Ovary (tissue), 9 donors: ENCODE results near the gene RNFT2. TPM values are rescaled to one million over a fixed set of nuclear protein-coding genes. Genes with fewer than 3 reads are reported as not detected.

Experiments
- DNase-seq, 5 donors: peaks; one replicate each; pipeline ENCODE4 v3.0.0-alpha.2; 2019 to 2020
- H3K27ac ChIP-seq, 2 donors: fragments of 200-600 bp; one replicate each; pipeline versions ENCODE4 v1.5.1 to v1.8.0; 2019 to 2022
- H3K27me3 ChIP-seq: fragments of 200-600 bp; one replicate; pipeline ENCODE4 v1.8.0; 2022
- H3K36me3 ChIP-seq: fragments of 200-600 bp; sonication (generic); one replicate; pipeline ENCODE4 v1.5.1; 2019
- H3K4me1 ChIP-seq: one replicate; pipeline ENCODE4 v1.8.1; 2013; ENCODE audit warnings: mild to moderate bottlenecking, moderate library complexity; ENCODE audit not compliant: insufficient read depth
- H3K4me3 ChIP-seq: fragments of 200-600 bp; sonication (generic); one replicate; pipeline ENCODE4 v1.5.1; 2017
- H3K9me3 ChIP-seq, 2 donors: fragments of 200-600 bp in 1 of 2; sonication (generic) in 1 of 2; one replicate each; pipeline versions ENCODE4 v1.5.1 to v1.8.1; 2013 to 2019; ENCODE audit warnings: mild to moderate bottlenecking in 1 of 2, moderate library complexity in 1 of 2
- CTCF ChIP-seq, 3 donors: fragments of 450-650 bp in 2 of 3; fragments of 200-600 bp in 1 of 3; IDR thresholded peaks; one replicate each; pipeline versions ENCODE4 v1.5.1 to v1.8.0; 2016 to 2022; ENCODE audit warnings: antibody characterized with exemption in 3 of 3, mild to moderate bottlenecking in 1 of 3
- EP300 ChIP-seq: sonication (generic); formaldehyde crosslinking; IDR thresholded peaks from one replicate; pipeline ENCODE4 v1.6.1; 2017; ENCODE audit warnings: antibody characterized with exemption
- POLR2A ChIP-seq: fragments of 450-650 bp; IDR thresholded peaks from one replicate; pipeline ENCODE4 v1.6.1; 2017; ENCODE audit warnings: antibody characterized with exemption, mild to moderate bottlenecking, moderate library complexity
- WGBS, 3 donors: extraction: QIAGEN DNeasy Blood & Tissue Kit in 1 of 3; methylation state at CpG; one replicate each; pipeline versions ENCODE4 v1.1.5 to v1.1.7; 2013 to 2017; 5-methylcytosine and 5-hydroxymethylcytosine counted together
- intact Hi-C, 4 donors: fragments of 100-400 bp; cut with DNase I; formaldehyde crosslinking; loops; one replicate each; pipeline versions ENCODE4 v1.11.0 to v1.15.1; 2022 to 2023
- polyA plus RNA-seq, 2 donors: library from polyadenylated mRNA; stranded (reverse); fragments of 200-250 nt in 1 of 2; fragments of 350-450 nt in 1 of 2; fragmentation: Illumina TruSeq in 1 of 2; extraction: RNeasy Lipid Tissue Mini Kit (QIAGEN cat#74804) in 1 of 2; gene quantifications; one replicate each; pipeline ENCODE4 v1.2.3, GENCODE V29; 2013 to 2014
- total RNA-seq, 7 donors: library from RNA; depleted of rRNA in 2 of 7; stranded (reverse); fragments of >200 nt in 2 of 7; fragmentation: NEBNext Ultra II Directional in 3 of 7; extraction: Animal tissue kit (Norgen Biotek cat#: 25700) in 3 of 7; gene quantifications; one replicate each; pipeline versions ENCODE4 v1.1.0 to v1.2.4, GENCODE V29; 2016 to 2023
- donor health status: DM: no; HTN: no; CAD: no; lungs with moderate emphysema.
- donor health status: DM: no; HTN: no; CAD: no.
- donor health status: Bipolar disorder and iron deficiency.
- donor health status: DM: yes; HTN: yes; CAD: no.
- donor health status: DM: no; HTN: no; CAD: no.
- donor health status: DM: yes; HTN: yes; CAD: no.

The RNFT2 gene
- total and polyA plus RNA-seq, 9 donors = 0.72 to 4.3 (median 2.4) TPM

DNA sequence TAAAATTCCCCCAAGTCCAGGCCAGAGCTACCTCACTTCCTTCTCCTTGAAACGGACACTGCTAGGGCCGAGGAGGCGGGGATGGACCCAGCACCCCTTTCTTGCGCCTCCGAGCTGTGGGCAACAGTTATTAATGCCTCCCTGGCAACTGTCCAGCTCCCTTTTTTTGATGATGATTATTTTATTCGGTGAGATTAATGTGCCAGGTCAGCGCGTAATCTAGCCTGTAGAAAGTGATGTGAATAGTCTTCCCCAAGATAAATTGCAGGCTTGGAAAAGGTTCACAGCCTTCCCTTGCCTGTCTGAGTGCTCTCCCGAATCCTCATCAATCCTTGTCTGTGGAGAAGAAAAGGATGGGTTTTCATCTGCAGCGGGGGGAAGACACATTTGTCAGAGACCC is 54.3 kb downstream of the RNFT2 start:
- H3K27ac ChIP-seq = no peak overlapping the region
- 50 to 59% (median 56%) methylated on average over 10 of the region's 10 CpGs for WGBS, 3 donors
- H3K4me3 ChIP-seq = no peak overlapping the region
- DNase-seq = no peak
- H3K36me3 ChIP-seq = no peaks in the 10 kb centered on the region
- no peaks in the 10 kb centered on the region for H3K9me3 ChIP-seq
- TF ChIP-seq EP300 = no peak
- TF ChIP-seq POLR2A = no peak
- TF ChIP-seq CTCF (IDR thresholded peaks at IDR 0.05) = no peak
- no peaks in the 10 kb centered on the region for H3K4me1 ChIP-seq
- H3K27me3 ChIP-seq = no peaks in the 10 kb centered on the region
- intact Hi-C loops = no loop called here

GRCh38 chr12:116794725-116795124 is 56.6 kb downstream of the RNFT2 start:
- intact Hi-C loops = no loop called here

GRCh38 chr12:116797885-116798284 is 59.8 kb downstream of the RNFT2 start:
- no peak for DNase-seq
- H3K27ac ChIP-seq = no peak overlapping the region
- WGBS, 3 donors = 84 to 93% (median 85%) methylated on average over 6 of the region's 6 CpGs
- H3K4me1 ChIP-seq = no peaks in the 10 kb centered on the region
- H3K27me3 ChIP-seq = no peaks in the 10 kb centered on the region
- TF ChIP-seq POLR2A = no peak
- no peak for TF ChIP-seq CTCF (IDR thresholded peaks at IDR 0.05)
- TF ChIP-seq EP300 = no peak
- no peaks in the 10 kb centered on the region for H3K36me3 ChIP-seq
- intact Hi-C loops = no loop called here
- no peaks in the 10 kb centered on the region for H3K9me3 ChIP-seq
- H3K4me3 ChIP-seq = no peak overlapping the region

More at GRCh38 chr12:116794725-116795124, 56.6 kb downstream of the RNFT2 start:
- H3K9me3 ChIP-seq = no peaks in the 10 kb centered on the region
- no peak overlapping the region for H3K27ac ChIP-seq
- no peaks in the 10 kb centered on the region for H3K27me3 ChIP-seq
- H3K4me1 ChIP-seq = no peaks in the 10 kb centered on the region
- H3K36me3 ChIP-seq = no peaks in the 10 kb centered on the region
- 88 to 91% (median 89%) methylated on average over 4 of the region's 4 CpGs for WGBS, 3 donors
- DNase-seq = no peak
- TF ChIP-seq EP300 (no peak), CTCF (IDR thresholded peaks at IDR 0.05) (no peak), POLR2A (no peak)
- H3K4me3 ChIP-seq = no peak overlapping the region

DNA sequence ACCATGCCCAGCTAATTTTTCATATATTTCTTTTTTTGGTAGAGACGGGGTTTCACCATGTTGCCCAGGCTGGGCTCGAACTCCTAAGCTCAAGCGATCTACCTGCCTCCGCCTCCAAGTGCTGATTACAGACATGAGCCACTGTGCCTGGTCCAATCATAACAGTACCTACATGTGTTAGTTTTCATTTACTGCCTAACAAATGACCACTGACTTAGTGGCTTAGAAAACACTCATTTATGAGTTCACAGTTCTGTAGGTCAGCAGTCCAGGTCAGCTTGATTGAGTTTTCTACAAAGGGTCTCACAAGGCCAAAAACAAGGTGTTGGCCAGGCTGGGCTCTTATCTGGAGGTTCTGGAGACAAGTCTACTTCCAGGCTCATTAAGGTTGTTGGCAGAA is 60.6 kb downstream of the RNFT2 start:
- Histone ChIP-seq H3K36me3 (no peaks in the 10 kb centered on the region), H3K27ac (no peak overlapping the region), H3K4me1 (no peaks in the 10 kb centered on the region), H3K4me3 (no peak overlapping the region), H3K27me3 (no peaks in the 10 kb centered on the region), H3K9me3 (no peaks in the 10 kb centered on the region)
- WGBS, 3 donors = 96 to 97% (median 97%) methylated on average over 4 of the region's 4 CpGs
- no peak for TF ChIP-seq POLR2A
- TF ChIP-seq EP300 = no peak
- intact Hi-C loops = no loop called here
- DNase-seq = no peak

- Histone ChIP-seq H3K4me1 (no peaks in the 10 kb centered on the region), H3K9me3 (no peaks in the 10 kb centered on the region), H3K27ac (no peak overlapping the region), H3K27me3 (no peaks in the 10 kb centered on the region), H3K36me3 (no peaks in the 10 kb centered on the region), H3K4me3 (no peak overlapping the region)
- 77 to 86% (median 84%) methylated on average over 6 of the region's 6 CpGs for WGBS, 3 donors
- TF ChIP-seq POLR2A (no peak), EP300 (no peak), CTCF (IDR thresholded peaks at IDR 0.05) (no peak)
- no peak for DNase-seq
- intact Hi-C loops = no loop called here
These were observed 61.8 kb downstream of the RNFT2 start for GRCh38 chr12:116799955-116800354.
